ENCODE results near the gene FAM20C.
"Not testable (repeated sequence)": the region's sequence is repeated elsewhere in the genome, so short reads cannot be mapped to it uniquely, and the experiment has no call there.

Gene FAM20C

GRCh38 chr7:227926-228325 is 35.6 kb downstream of the FAM20C start:
- no peak for DNase-seq (ENCODE audit: low read depth in 3 of 3)

DNA sequence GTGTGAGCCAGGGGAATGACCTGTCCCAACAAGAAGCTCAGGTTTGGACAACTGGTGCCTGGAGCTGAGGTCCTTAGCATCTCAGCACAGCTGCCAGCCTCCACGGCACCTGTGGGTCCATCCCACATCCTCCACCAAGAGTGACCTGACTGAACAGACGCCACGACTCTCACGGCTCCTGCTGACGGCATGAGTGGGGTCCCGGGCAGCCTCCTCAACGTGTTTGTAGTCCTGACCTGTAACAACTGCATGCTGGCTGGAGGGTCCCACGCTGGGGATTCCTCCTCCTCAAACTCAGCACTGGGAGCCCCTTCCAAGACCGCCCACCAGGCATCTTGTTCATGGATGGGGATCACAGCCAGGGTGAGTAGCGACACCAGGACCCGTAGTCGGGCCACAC is 36.2 kb downstream of the FAM20C start:
- DNase-seq (ENCODE audit: low read depth in 3 of 3): no peak

DNA sequence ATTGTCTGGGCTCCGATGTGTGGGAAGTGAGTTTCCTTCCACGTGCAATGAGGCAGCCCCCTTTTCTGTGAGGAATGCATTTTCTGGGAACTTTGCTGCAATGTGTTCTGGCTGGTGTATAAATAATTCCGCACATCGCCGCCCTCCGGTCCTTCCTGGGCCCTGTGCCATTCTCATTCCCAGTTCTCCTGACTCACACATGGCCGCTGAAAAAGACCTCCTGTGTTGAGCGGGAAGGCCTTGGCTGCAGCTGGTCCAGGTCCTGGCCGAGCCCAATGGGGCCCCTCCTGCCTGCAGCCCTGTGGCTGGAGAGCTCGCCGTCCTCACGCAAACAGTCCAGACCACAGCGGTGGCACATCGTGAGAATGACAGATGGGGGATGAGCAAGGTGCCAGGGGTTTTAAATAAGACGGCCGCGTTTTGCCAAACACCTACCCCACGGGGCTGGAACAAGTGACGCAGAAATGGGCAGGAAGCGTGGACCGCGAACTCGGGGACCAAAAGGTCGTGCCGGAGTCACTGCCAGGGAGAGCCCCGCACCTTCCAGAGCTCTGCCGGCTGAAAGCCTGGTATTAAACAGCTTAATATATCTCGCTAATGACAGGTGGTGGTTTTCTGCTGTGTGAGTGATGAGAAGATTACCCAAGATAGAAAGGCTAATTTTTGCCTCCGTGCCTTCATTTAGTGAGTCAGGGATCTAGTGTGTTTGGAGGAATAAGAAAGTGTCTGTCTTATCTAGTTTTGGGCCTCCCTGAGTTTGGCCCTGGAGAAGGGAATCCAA is 37.0 kb downstream of the FAM20C start:
- no peak for DNase-seq (ENCODE audit: low read depth in 3 of 3)

DNA sequence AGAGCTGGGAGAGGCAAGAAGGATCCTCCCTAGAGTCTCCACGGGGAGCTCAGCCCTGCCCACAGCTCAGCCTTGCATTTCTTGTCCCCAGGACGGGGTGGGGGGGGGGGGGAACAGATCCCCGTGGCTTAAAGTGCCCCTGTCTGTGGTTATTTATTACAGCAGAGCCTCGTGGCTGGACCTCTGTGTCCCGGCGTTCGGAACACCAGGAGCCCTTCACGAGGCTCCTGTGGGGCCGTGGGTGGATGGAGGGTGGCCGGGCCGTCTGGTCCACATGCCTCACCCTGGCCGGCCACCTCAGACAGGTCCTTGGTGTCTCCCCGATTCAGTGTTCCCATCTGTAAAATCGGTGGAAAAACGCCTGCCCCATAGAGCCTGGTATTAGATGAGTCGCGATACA is 37.9 kb downstream of the FAM20C start:
- no peak for DNase-seq (ENCODE audit: low read depth in 3 of 3)

DNA sequence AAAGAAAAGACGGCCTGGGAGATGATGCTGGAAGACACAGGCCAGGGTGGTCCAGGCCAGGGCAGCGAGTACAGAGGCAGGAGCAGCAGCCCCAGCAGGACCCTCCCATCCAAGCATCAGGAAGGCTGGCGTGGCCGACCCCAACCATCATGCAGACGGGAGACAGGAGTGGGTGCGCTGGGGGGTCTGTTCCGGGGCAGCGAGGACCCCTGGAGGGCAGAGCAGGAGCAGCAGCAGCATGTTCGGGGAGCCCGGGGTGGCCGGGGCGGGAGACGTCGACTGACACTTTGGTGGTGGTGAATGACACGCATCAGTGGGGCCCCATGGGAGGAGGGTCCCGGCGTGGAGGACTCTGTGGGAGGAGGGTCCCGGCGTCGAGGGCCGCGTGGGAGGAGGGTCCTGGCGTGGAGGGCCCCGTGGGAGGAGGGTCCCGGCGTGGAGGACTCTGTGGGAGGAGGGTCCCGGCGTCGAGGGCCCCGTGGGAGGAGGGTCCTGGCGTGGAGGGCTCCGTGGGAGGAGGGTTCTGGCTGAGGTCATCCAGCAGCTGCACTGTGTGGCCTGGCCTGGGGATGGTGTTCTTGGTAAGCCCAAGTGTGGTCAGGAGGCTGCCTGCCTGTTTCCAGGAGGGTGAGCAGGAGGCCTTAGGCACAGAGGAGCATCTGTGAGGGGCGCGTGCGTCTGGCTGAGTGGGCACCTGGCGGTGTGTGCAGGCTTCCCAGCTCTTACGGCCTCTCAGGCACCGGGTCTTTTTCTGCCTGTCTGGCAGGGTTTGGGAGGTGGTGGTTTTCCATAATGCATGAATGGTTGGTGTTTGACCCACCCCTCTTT is 38.9 kb downstream of the FAM20C start:
- DNase-seq (ENCODE audit: low read depth in 3 of 3): no peak

DNA sequence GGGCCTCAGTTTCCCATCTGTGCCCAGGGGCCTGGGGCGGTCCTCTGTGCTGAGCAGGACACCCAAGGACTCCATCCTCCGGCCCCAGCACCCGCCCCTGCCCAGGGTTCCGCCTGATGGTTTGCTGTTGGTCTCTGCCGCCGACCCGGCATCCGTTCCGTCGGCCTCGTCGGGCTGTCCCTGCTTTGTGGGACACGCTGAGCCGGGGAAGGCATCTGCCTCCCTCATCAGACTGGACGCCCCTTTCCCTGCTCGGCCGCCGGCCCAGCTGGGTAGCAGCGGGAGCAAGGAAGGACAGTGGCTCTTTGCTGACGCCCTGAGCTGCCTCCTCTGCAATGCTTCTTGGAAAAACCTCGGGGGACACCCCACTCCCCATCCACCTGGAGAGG is 39.5 kb downstream of the FAM20C start:
- DNase-seq (ENCODE audit: low read depth in 3 of 3): no peak

DNA sequence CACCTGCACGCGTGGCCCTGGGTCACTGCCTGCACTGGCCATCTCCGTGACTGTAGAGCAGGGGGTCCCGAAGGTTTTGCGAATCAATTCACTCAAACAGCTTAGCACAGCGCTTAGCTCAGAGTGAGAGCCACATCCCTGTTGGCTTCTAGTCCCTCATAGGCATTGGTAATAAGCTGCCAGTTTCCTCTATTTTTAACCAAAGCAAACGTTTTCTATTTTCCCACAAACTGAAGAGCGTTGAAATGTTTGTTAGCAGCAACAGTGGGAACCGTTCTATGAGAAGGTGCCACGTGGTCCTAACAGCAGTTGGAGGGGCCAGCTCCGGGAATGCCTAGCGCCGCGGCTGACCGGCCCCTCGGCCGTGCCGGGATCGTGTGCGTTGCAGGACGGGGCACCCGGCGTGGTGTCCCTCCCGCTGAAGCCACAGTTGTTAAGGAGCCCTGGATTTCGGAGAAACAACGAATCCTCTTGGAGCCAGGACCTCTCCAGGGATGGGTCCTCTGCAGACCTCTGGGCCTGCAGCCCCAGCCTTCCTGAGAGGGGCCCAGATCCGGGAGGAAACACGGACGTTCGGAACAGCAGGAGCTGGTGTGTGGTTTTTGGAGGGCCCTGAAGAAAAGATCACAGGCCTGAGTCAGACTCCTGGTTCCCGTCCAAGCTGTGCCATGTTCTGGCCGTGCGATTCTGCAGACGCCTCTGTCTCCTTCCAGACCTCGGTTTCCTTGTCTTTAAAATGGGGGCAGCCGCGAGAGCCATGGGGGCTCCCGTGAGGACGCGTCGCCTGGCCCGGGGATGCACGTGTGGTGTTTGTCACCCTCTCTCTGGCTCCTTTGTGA is 40.3 kb downstream of the FAM20C start:
- no peak for DNase-seq (ENCODE audit: low read depth in 3 of 3)

- DNase-seq (ENCODE audit: low read depth in 3 of 3): no peak
Measured at GRCh38 chr7:233249-234035, 41.1 kb downstream of the FAM20C start.

GRCh38 chr7:234051-234707 is 41.8 kb downstream of the FAM20C start:
- DNase-seq (ENCODE audit: low read depth in 3 of 3): no peak

GRCh38 chr7:234708-235553 is 42.6 kb downstream of the FAM20C start:
- DNase-seq (ENCODE audit: low read depth in 3 of 3): no peak

GRCh38 chr7:235576-236395 is 43.4 kb downstream of the FAM20C start:
- DNase-seq (ENCODE audit: low read depth in 3 of 3): no peak

- no peak for DNase-seq (ENCODE audit: low read depth in 3 of 3)
Measured at GRCh38 chr7:236967-237366, 44.6 kb downstream of the FAM20C start.

- DNase-seq (ENCODE audit: low read depth in 3 of 3): no peak
Measured at GRCh38 chr7:237385-237784, 45.0 kb downstream of the FAM20C start.

DNA sequence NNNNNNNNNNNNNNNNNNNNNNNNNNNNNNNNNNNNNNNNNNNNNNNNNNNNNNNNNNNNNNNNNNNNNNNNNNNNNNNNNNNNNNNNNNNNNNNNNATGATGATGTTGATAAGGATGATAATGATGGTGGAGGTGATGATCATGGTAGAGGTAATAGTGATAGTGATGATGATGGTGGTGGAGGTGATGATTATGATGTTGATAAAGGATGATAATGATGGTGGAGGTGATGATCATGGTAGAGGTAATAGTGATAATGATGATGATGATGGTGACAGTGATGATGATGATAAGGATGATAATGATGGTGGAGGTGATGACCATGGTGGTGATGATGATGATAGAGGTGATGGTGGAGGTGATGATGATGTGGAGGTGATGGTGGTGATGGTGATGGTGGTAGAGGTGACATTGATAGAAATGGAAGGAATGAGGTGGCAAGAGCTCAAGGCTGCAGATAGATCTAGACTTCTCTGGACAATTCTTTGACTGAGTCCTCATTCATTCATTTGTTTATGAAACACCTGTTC is 47.8 kb downstream of the FAM20C start:
- DNase-seq (ENCODE audit: low read depth in 3 of 3): no peak

DNA sequence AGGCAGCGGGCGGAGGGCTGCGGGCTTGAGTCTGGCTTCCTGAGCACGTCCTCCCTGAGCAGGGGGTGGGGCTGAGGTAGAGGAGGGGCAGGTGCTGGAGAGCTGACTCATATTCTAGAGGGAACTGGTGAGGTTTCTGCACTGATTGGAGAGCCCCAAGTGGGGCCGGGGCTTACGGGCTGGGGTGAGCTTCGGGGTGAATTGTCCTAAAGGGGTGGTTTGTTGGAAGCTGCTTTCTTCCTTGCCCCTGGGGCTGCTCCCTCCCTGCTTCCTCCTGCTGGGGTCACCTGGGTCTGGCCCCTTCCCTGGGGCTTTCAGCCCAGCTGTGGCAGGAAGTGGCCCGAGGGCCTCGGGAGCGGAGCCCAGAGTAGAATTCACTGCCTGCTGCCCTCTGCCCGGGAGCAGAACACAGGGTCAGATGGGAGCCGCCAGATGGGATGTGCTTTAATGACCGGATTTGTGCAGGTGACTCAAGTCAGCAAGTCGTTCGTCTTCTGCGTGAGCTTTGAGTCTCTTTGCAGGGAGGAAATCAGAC is 48.6 kb downstream of the FAM20C start:
- DNase-seq (ENCODE audit: low read depth in 3 of 3): peak in 1 of 3 donors; percentile 2

DNA sequence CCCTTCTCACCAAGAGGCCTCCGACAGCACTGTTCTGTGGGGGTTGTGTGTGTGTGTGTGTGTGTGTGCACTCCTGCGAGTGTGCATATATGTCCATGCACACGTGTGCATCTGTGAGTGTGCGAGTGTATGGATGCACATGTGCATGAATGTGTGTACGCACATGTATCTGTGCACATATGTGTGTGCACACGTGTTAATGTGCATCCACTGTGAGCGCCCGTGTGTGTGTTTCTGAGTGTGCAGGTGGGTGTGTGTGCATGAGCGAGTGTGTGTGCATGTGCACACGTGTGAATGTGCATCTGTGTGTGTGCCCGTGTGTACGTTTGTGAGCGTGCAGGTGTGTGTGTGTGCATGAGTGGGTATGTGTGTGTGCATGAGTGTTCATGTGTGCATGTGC is 49.1 kb downstream of the FAM20C start:
- DNase-seq (ENCODE audit: low read depth in 3 of 3): no peak

DNA sequence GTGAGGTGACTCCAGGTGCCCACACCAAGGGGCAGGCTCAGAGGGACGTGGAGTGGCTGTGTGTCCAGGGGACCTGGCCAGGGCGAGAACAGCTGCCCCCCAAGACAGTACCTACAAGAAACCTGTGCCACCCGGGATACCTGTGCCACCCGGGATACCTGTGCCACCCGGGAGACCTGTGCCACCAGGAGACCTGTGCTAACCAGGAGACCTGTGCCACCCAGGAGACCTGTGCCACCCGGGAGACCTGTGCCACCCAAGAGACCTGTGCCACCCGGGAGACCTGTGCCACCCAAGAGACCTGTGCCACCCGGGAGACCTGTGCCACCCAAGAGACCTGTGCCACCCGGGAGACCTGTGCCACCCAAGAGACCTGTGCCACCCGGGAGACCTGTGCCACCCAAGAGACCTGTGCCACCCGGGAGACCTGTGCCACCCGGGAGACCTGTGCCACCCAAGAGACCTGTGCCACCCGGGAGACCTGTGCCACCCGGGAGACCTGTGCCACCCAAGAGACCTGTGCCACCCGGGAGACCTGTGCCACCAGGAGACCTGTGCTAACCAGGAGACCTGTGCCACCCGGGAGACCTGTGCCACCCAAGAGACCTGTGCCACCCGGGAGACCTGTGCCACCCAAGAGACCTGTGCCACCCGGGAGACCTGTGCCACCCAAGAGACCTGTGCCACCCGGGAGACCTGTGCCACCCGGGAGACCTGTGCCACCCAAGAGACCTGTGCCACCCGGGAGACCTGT is 50.6 kb downstream of the FAM20C start:
- not testable (repeated sequence) for DNase-seq (ENCODE audit: low read depth in 3 of 3)

- DNase-seq (ENCODE audit: low read depth in 3 of 3): not testable (repeated sequence)
Measured at GRCh38 chr7:243580-243978, 51.2 kb downstream of the FAM20C start.

All from stimulated activated CD4-positive, alpha-beta T cell treated with anti-CD3 and anti-CD28 coated beads, TNF-alpha, amount 100 ng/mL, for 48 hours (primary cell).